HG02943 (cell line): ENCODE measurements around the gene CIZ1.

ENCODE experiments used
- ATAC-seq: cut with Tn5 transposase; IDR thresholded peaks from one replicate; pipeline ENCODE4 v1.9.1; 2021; ENCODE audit warnings: mild to moderate bottlenecking, low read depth, moderate library complexity; ENCODE audit not compliant: unreplicated experiment

CIZ1 gene

DNA sequence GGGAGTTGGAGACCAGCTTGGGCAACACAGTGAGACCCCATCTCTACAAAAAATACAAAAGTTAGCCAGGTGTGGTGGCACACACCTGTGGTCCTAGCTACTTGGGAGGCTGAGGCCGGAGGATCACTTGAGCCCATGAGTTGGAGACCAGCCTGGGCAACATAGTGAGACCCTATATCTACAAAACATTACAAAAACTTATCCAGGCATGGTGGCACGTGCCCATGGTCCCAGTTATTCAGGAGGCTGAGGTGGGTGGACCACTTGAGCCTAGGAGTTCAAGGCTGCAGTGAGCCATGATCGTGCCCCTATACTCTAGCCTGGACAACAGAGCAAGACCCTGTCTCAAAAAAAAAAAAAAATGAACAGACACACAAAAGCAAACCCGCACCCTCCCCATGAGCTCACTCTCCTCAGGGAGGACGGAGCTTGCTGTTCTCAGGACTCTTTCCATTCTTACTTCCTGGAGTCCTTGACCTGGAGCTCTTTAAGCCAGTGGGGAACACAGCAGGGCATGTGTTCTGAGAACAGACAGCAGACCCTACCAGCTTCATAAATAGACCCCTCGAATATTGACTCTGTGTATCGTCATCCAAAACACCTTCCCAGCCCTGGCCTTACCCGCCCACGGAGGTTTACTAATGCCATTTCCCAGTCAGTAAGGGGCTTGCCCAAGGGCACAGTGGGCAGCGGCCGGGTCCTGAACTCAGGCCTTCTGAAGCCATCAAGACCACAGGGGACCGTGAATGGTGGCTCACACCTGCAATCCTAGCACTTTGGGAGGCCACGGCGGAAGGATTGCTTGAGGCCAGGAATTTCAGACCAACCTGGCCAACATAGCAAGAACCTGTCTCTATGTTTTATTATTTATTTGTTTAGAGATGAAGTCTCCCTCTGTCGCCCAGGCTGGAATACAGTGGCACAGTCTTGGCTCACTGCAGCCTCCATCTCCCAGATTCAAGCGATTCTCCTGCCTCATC is 75.0 kb downstream of the CIZ1 start:
- ATAC-seq, result no peak
